GM12875 (cell line): Measurements from ENCODE around the gene TAF5.

Experiments used
- H3K4me3 ChIP-seq: one replicate; pipeline ENCODE4 v1.5.1; 2011; ENCODE audit warnings: low read depth, low read length, control low read depth
- CTCF ChIP-seq: IDR thresholded peaks from 2 replicates; pipeline ENCODE4 v1.5.1; 2011; ENCODE audit warnings: low read depth, mild to moderate bottlenecking, control low read depth, inconsistent platforms, low read length, moderate library complexity, borderline replicate concordance; ENCODE audit not compliant: insufficient read depth

TAF5 gene

GRCh38 chr10:103427866-103428265 is 60.1 kb downstream of the TAF5 start:
- TF ChIP-seq CTCF = no peak
- H3K4me3 ChIP-seq = no peak overlapping the region

- H3K4me3 ChIP-seq = no peak overlapping the region
- no peak for TF ChIP-seq CTCF
Measured at GRCh38 chr10:103428989-103429643, 61.3 kb downstream of the TAF5 start.

GRCh38 chr10:103429647-103430046 is 61.9 kb downstream of the TAF5 start:
- no peak overlapping the region for H3K4me3 ChIP-seq
- TF ChIP-seq CTCF = no peak

DNA sequence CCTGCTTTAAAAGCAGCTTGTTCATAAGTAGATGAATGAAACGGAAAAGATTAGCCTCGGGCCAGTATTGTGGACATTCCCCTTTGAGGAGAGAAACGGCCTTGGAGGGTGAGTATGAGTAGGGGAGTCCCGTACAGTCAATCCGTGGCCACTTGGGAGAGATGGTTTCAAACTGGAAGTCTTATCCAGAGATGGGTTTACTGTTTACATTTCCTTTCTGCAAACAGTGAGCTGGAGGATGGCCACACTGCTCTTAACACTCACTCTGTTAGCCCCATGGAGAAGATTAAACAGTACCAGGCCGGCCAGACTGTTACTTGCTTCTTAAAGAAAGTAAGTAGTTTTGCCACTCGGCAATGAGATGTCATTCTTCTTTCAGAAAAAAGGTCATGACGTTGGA is 64.1 kb downstream of the TAF5 start:
- no peak overlapping the region for H3K4me3 ChIP-seq
- no peak for TF ChIP-seq CTCF

- no peak for TF ChIP-seq CTCF
- no peak overlapping the region for H3K4me3 ChIP-seq
Measured at GRCh38 chr10:103433858-103434257, 66.1 kb downstream of the TAF5 start.
